GM23248 (cell line): ENCODE measurements around the gene SERPINB1. TPM values are rescaled to one million over a fixed set of nuclear protein-coding genes. Genes with fewer than 3 reads are reported as not detected.
A peak's percentile ranks its signal among the peaks of the same experiment; 100 is the strongest.

Source experiments
- DNase-seq: peaks from one replicate; pipeline ENCODE4 v3.0.0-alpha.2; 2015
- H2AFZ ChIP-seq: fragments of 200-600 bp; sonication (generic); 2 replicates; pipeline ENCODE4 v1.6.1; 2016; ENCODE audit warnings: antibody characterized with exemption
- H3F3A ChIP-seq: fragments of 200-600 bp; sonication (generic); 2 replicates; pipeline ENCODE4 v1.6.1; 2016; ENCODE audit warnings: mild to moderate bottlenecking, antibody characterized with exemption, mixed run types; ENCODE audit not compliant: insufficient read depth
- H3K27ac ChIP-seq: fragments of 200-600 bp; sonication (generic); 2 replicates; pipeline ENCODE4 v1.5.1; 2016; ENCODE audit warnings: mild to moderate bottlenecking
- H3K27me3 ChIP-seq: fragments of 200-600 bp; sonication (generic); replicated peaks from 2 replicates; pipeline ENCODE4 v1.6.1; 2016; ENCODE audit warnings: mild to moderate bottlenecking; ENCODE audit not compliant: insufficient read depth
- H3K36me3 ChIP-seq: fragments of 200-600 bp; sonication (generic); 2 replicates; pipeline ENCODE4 v1.6.1; 2016; ENCODE audit warnings: low read depth, mild to moderate bottlenecking
- H3K4me1 ChIP-seq: fragments of 200-600 bp; sonication (generic); 2 replicates; pipeline ENCODE4 v1.6.1; 2016; ENCODE audit warnings: mild to moderate bottlenecking; ENCODE audit not compliant: insufficient read depth
- H3K4me2 ChIP-seq: fragments of 200-600 bp; sonication (generic); one replicate; pipeline ENCODE4 v1.6.1; 2016; ENCODE audit warnings: mild to moderate bottlenecking; ENCODE audit not compliant: unreplicated experiment
- H3K4me3 ChIP-seq: fragments of 200-600 bp; sonication (generic); 2 replicates; pipeline ENCODE4 v1.5.1; 2016; ENCODE audit warnings: mild to moderate bottlenecking
- H3K79me2 ChIP-seq: fragments of 200-600 bp; sonication (generic); 2 replicates; pipeline ENCODE4 v1.6.1; 2016; ENCODE audit warnings: mild to moderate bottlenecking; ENCODE audit not compliant: insufficient read depth
- H3K9ac ChIP-seq: fragments of 200-600 bp; sonication (generic); 2 replicates; pipeline ENCODE4 v1.6.1; 2016; ENCODE audit warnings: mild to moderate bottlenecking
- H3K9me2 ChIP-seq: fragments of 200-600 bp; sonication (generic); 2 replicates; pipeline ENCODE4 v1.6.1; 2016; ENCODE audit warnings: mixed run types, mild to moderate bottlenecking, moderate library complexity; ENCODE audit not compliant: insufficient read depth
- H3K9me3 ChIP-seq: fragments of 200-600 bp; sonication (generic); one replicate; pipeline ENCODE4 v1.6.1; 2017; ENCODE audit warnings: low read depth
- H4K20me1 ChIP-seq: fragments of 200-600 bp; sonication (generic); 2 replicates; pipeline ENCODE4 v1.6.0; 2016; ENCODE audit not compliant: insufficient read depth
- EZH2 ChIP-seq: fragments of 200-600 bp; sonication (generic); IDR thresholded peaks from 2 replicates; pipeline ENCODE4 v1.6.1; 2018; ENCODE audit warnings: antibody characterized with exemption, mild to moderate bottlenecking; ENCODE audit not compliant: insufficient read depth, poor library complexity, severe bottlenecking
- EZH2phosphoT487 ChIP-seq: fragments of 200-600 bp; sonication (generic); IDR thresholded peaks from 2 replicates; pipeline ENCODE4 v1.6.1; 2018; ENCODE audit warnings: antibody characterized with exemption, moderate library complexity, mild to moderate bottlenecking, low read depth; ENCODE audit not compliant: insufficient read depth
- WGBS, 2 experiments: methylation state at CpG; one replicate each; pipeline ENCODE4 v1.1.6; 2015 to 2017; ENCODE audit warnings: low lambda C conversion rate in 2 of 2, low coverage in 1 of 2; ENCODE audit errors: missing lambda C conversion rate in 2 of 2; 5-methylcytosine and 5-hydroxymethylcytosine counted together
- in situ Hi-C: fragments of 300-500 bp; cut with MboI; formaldehyde crosslinking; loops from 2 replicates; pipeline ENCODE4 v1.15.0; 2020
- polyA plus RNA-seq: library from polyadenylated mRNA; unstranded; fragments of >200 nt; fragmentation: Nextera tagmentation; extraction: Ambion mirVana; gene quantifications from 2 replicates; pipeline ENCODE4 v1.2.1, GENCODE V29; 2016
- total RNA-seq: library from RNA; depleted of rRNA; stranded (reverse); fragments of >200 nt; shearing (Covaris generic); gene quantifications from 2 replicates; pipeline ENCODE4 v1.2.3, GENCODE V29; 2014

The SERPINB1 gene
- total and polyA plus RNA-seq, 2 experiments from 2014 or later, result 28.3 to 32.8 TPM

DNA sequence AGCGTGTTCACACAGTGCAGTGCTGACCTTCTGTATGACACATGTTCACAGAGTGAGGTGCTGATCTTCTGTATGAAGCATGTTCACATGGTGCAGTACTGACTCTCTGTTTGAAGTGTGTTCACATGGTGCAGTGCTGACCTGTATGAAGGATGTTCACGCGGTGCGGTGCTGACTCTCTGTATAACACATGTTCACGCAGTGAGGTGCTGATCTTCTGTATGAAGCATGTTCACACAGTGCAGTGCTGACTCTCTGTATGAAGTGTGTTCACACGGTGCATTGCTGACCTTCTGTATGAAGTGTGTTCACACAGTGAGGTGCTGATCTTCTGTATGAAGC lies 10.8 kb upstream of the SERPINB1 start:
- Histone ChIP-seq H3K4me2 (no peak overlapping the region), H3K27ac (no peak overlapping the region), H4K20me1 (no peaks in the 10 kb centered on the region), H3K4me1 (peaks cover 15% of the 10 kb centered on the region), H3K9me2 (no peaks in the 10 kb centered on the region), H3K79me2 (no peaks in the 10 kb centered on the region), H3K9me3 (no peaks in the 10 kb centered on the region), H3K27me3 (no peaks in the 10 kb centered on the region), H2AFZ (no peak overlapping the region), H3K36me3 (no peaks in the 10 kb centered on the region), H3K9ac (no peak overlapping the region), H3F3A (peaks cover 13% of the 10 kb centered on the region; the same call in 1 of the 2 replicates), H3K4me3 (no peak overlapping the region)
- TF ChIP-seq EZH2phosphoT487, result no peak
- no peak for TF ChIP-seq EZH2
- DNase-seq, result no peak
- WGBS, 2 experiments, result 81 to 82% methylated on average over 6 of the region's 6 CpGs
- in situ Hi-C loops, result no loop called here

DNA sequence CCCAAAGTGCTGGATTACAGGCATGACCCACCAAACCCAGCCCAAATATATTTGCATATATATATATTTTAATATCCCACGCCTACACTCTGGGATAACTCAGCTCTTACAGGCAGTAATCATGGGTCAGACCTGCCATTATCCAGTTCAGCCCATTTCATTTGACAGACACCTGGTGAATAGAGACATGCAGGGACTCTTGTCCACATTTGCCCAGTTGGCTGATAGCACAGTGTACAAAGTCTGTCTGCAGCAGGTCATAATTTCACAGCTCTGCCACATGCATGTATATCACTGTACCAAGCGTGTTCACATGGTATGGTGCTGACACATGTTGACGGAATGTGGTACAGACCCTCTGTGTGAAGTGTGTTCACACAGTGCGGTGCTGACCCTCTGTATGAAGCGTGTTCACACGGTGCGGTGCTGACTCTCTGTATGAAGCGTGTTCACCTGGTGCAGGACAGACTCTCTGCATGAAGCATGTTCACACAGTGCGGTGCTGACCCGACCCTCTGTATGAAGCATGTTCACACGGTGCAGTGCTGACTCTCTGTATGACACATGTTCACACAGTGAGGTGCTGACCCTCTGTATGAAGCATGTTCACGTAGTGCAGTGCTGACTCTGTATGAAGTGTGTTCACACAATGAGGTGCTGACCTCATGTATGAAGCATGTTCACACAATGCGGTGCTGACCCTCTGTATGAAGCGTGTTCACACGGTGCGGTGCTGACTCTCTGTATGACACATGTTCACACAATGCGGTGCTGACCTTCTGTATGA lies 10.3 kb upstream of the SERPINB1 start:
- H3K79me2 ChIP-seq, result no peaks in the 10 kb centered on the region
- H3K9ac ChIP-seq, result no peak overlapping the region
- no peak for DNase-seq
- H3K27me3 ChIP-seq, result no peaks in the 10 kb centered on the region
- no peaks in the 10 kb centered on the region for H3K36me3 ChIP-seq
- 97 to 98% methylated on average over 17 of the region's 17 CpGs for WGBS, 2 experiments
- no peak overlapping the region for H3K4me3 ChIP-seq
- no peaks in the 10 kb centered on the region for H3K9me2 ChIP-seq
- H4K20me1 ChIP-seq, result no peaks in the 10 kb centered on the region
- in situ Hi-C loops, result no loop called here
- H2AFZ ChIP-seq, result no peak overlapping the region
- TF ChIP-seq EZH2 (no peak), EZH2phosphoT487 (no peak)
- H3K4me2 ChIP-seq, result no peak overlapping the region
- H3F3A ChIP-seq, result peaks cover 16% of the 10 kb centered on the region; the same call in 1 of the 2 replicates
- no peaks in the 10 kb centered on the region for H3K9me3 ChIP-seq
- H3K4me1 ChIP-seq, result peaks cover 16% of the 10 kb centered on the region
- no peak overlapping the region for H3K27ac ChIP-seq

DNA sequence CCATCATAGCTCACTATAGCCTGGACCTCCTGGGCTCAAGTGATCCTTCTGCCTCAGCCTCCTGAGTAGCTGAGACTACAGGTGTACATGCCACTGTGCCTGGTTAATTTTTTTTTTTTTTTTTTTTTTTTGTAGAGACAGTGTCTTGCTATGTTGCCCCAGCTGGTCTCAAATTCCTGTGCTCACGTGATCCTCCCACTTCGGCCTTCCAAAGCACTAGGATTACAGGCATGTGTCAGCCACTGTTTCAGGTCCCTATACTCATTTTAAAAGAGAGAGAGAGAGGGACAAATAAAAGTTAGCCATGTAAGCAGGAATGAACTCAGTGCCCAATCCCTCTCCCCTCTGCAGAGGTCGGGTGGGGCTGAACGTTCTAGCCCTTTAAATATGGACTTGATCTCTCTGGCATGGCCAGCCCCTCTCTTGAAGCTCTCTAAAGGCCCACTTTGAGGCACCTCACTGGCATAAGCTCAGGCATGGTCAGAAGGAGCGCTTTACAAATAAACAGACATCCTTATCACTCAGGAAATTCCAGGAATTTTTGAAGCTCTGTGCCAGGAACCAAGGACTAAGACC lies 9.0 kb upstream of the SERPINB1 start:
- Histone ChIP-seq H3K79me2 (no peaks in the 10 kb centered on the region), H3K4me3 (no peak overlapping the region), H3K4me2 (peak overlapping the region; percentile 30), H3F3A (peaks cover 27% of the 10 kb centered on the region; the same call in 1 of the 2 replicates), H3K27me3 (no peaks in the 10 kb centered on the region), H3K9me2 (no peaks in the 10 kb centered on the region), H3K9ac (no peak overlapping the region), H4K20me1 (no peaks in the 10 kb centered on the region), H3K36me3 (no peaks in the 10 kb centered on the region), H3K9me3 (no peaks in the 10 kb centered on the region), H3K27ac (no peak overlapping the region), H3K4me1 (peaks cover 22% of the 10 kb centered on the region), H2AFZ (no peak overlapping the region)
- TF ChIP-seq EZH2phosphoT487, result no peak
- TF ChIP-seq EZH2, result no peak
- peak; percentile 47 for DNase-seq
- in situ Hi-C loops, result no loop called here
- 54 to 63% methylated on average over 5 of the region's 5 CpGs for WGBS, 2 experiments

DNA sequence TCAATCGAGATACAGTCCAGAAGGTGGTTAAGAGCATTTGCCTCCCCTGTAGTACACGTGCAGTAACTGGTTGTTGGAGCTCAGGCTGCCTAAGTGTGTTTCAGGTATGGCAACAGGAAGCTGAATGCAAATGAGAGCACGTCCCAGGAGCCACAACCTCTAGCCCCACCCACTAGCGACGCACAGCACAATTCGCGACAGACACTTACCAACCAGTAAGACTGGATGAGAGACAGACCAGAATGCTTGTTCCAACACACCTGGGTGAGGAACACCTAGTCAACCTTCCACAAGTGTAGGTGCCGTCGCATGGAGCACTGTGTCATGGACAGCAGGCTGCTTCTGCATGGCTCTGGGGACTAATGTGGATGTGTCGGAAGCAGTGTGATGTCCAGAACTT lies 7.2 kb upstream of the SERPINB1 start:
- in situ Hi-C loops, result no loop called here
- no peaks in the 10 kb centered on the region for H3K79me2 ChIP-seq
- TF ChIP-seq EZH2, result no peak
- no peak for TF ChIP-seq EZH2phosphoT487

DNA sequence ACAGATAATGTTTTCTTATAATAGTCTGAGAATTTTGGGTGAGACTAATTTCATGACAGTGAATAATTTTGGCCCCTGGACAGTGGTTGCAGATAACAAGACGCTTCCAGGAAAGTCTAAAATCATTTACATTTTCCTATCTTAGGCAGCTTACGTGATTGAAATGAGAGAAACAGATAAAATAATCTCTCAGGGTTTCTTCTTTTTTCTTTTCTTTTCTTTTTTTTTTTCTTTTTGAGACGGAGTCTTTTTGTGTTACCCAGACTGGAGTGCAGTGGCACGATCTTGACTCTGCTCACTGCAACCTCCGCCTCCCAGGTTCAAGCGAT lies 4.2 kb upstream of the SERPINB1 start:
- Histone ChIP-seq H3K79me2 (no peaks in the 10 kb centered on the region), H3K4me1 (peaks cover 25% of the 10 kb centered on the region), H4K20me1 (no peaks in the 10 kb centered on the region), H2AFZ (peak overlapping the region; percentile 75), H3K4me2 (peak overlapping the region; percentile 79), H3K27me3 (no peaks in the 10 kb centered on the region), H3K27ac (peak overlapping the region; percentile 67; the same call in 1 of the 2 replicates), H3K9me2 (no peaks in the 10 kb centered on the region), H3K4me3 (peak overlapping the region; percentile 52), H3F3A (peaks cover 27% of the 10 kb centered on the region), H3K36me3 (no peaks in the 10 kb centered on the region), H3K9me3 (no peaks in the 10 kb centered on the region), H3K9ac (peak overlapping the region; percentile 56)
- in situ Hi-C loops, result no loop called here
- no peak for TF ChIP-seq EZH2phosphoT487
- no peak for TF ChIP-seq EZH2
- DNase-seq, result no peak
- 39 to 46% methylated on average over 6 of the region's 6 CpGs for WGBS, 2 experiments

More for the DNA sequence above, 7.2 kb upstream of the SERPINB1 start:
- Histone ChIP-seq H3K4me2 (no peak overlapping the region), H3K4me1 (peaks cover 19% of the 10 kb centered on the region), H3K27me3 (no peaks in the 10 kb centered on the region), H2AFZ (no peak overlapping the region), H3F3A (peaks cover 20% of the 10 kb centered on the region; the same call in 1 of the 2 replicates), H3K9me3 (no peaks in the 10 kb centered on the region), H3K36me3 (no peaks in the 10 kb centered on the region), H3K9ac (no peak overlapping the region), H3K9me2 (no peaks in the 10 kb centered on the region), H4K20me1 (no peaks in the 10 kb centered on the region), H3K4me3 (no peak overlapping the region), H3K27ac (no peak overlapping the region)
- no peak for DNase-seq
- WGBS, 2 experiments, result 96% methylated on average over 10 of the region's 10 CpGs
